OCI-LY1 (cell line): ENCODE measurements around the gene MMADHC.

Source experiments
- H2AFZ ChIP-seq: fragments of 200-600 bp; sonication (generic), shearing (Covaris generic); 2 replicates; pipeline ENCODE4 v1.6.0; 2014; ENCODE audit warnings: antibody characterized with exemption, mild to moderate bottlenecking, low read length
- H3F3A ChIP-seq: fragments of 200-600 bp; sonication (generic), shearing (Covaris generic); 2 replicates; pipeline ENCODE4 v1.6.0; 2014; ENCODE audit warnings: mild to moderate bottlenecking, antibody characterized with exemption, low read length, moderate library complexity; ENCODE audit not compliant: insufficient read depth
- H3K27ac ChIP-seq: fragments of 200-600 bp; sonication (generic); 2 replicates; pipeline ENCODE4 v1.5.1; 2014; ENCODE audit warnings: low read length, mixed run types, mild to moderate bottlenecking, low read depth; ENCODE audit not compliant: poor library complexity, severe bottlenecking
- H3K27me3 ChIP-seq: fragments of 200-600 bp; sonication (generic); 2 replicates; pipeline ENCODE4 v1.6.0; 2014; ENCODE audit warnings: antibody characterized with exemption, mild to moderate bottlenecking, low read length, moderate library complexity; ENCODE audit not compliant: insufficient read depth
- H3K36me3 ChIP-seq: fragments of 200-600 bp; sonication (generic); 2 replicates; pipeline ENCODE4 v1.6.1; 2014; ENCODE audit warnings: mild to moderate bottlenecking, antibody characterized with exemption, low read length, moderate library complexity, mixed read lengths; ENCODE audit not compliant: insufficient read depth
- H3K4me1 ChIP-seq: fragments of 200-600 bp; sonication (generic); 2 replicates; pipeline ENCODE4 v1.5.1; 2014; ENCODE audit warnings: mild to moderate bottlenecking, low read length, moderate library complexity; ENCODE audit not compliant: insufficient read depth, severe bottlenecking
- H3K4me2 ChIP-seq: fragments of 200-600 bp; sonication (generic), shearing (Covaris generic); 2 replicates; pipeline ENCODE4 v1.6.1; 2014; ENCODE audit warnings: low read length
- H3K4me3 ChIP-seq: fragments of 200-600 bp; sonication (generic); 2 replicates; pipeline ENCODE4 v1.5.1; 2014; ENCODE audit warnings: low read length, low read depth, mild to moderate bottlenecking, mixed read lengths; ENCODE audit not compliant: poor library complexity, severe bottlenecking
- H3K79me2 ChIP-seq: fragments of 200-600 bp; shearing (Covaris generic); 2 replicates; pipeline ENCODE4 v1.6.1; 2016; ENCODE audit warnings: mixed run types, low read length, mixed read lengths; ENCODE audit not compliant: insufficient read depth
- H3K9ac ChIP-seq: fragments of 200-600 bp; sonication (generic), shearing (Covaris generic); 2 replicates; pipeline ENCODE4 v1.6.1; 2014; ENCODE audit warnings: mild to moderate bottlenecking, low read length, mixed read lengths
- H3K9me2 ChIP-seq: fragments of 200-600 bp; sonication (generic), shearing (Covaris generic); 2 replicates; pipeline ENCODE4 v1.6.1; 2014; ENCODE audit warnings: low read depth, mild to moderate bottlenecking, low read length, mixed read lengths
- H3K9me3 ChIP-seq: fragments of 200-600 bp; shearing (Covaris generic); 2 replicates; pipeline ENCODE4 v1.6.1; 2014; ENCODE audit warnings: low read length, mixed read lengths
- H4K20me1 ChIP-seq: fragments of 200-600 bp; sonication (generic), shearing (Covaris generic); 2 replicates; pipeline ENCODE4 v1.6.0; 2016; ENCODE audit warnings: mild to moderate bottlenecking, low read length; ENCODE audit not compliant: insufficient read depth
- EZH2 ChIP-seq: fragments of 200-600 bp; sonication (generic), shearing (Covaris generic); IDR thresholded peaks from 2 replicates; pipeline ENCODE4 v1.8.0; 2017; ENCODE audit warnings: borderline replicate concordance, mixed run types, mild to moderate bottlenecking, antibody characterized with exemption, low read length, moderate library complexity, mixed read lengths
- TF ChIP-seq, protein P1 (sequence below): fragments of 200-600 bp; sonication (generic), shearing (Covaris generic); IDR thresholded peaks from 2 replicates; pipeline ENCODE4 v1.5.1; 2017; ENCODE audit warnings: mild to moderate bottlenecking, antibody characterized with exemption, low read length, moderate library complexity, mixed read lengths

Gene MMADHC

DNA sequence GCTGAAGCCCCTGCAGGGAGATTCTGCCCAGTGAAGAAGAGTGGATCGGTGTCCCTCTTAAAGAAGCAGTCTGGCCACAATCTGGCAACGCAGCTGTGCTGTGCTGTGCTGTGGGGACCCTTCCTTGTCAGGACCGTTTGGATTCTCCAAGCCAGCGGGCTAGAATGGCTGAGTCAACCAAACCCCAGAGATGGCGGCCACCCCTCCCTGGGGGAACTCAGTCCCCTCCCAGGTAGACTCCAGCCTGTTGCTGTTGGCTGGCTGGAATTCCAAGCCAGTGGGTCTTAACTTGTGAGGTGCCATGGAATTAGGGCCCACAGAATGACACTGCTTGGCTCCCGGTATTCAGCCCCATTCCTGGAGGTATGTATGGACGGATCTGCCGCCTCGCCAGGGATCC lies 62.3 kb downstream of the MMADHC start:
- Histone ChIP-seq H3F3A (no peaks in the 10 kb centered on the region), H2AFZ (no peak overlapping the region), H3K4me1 (no peaks in the 10 kb centered on the region), H3K4me3 (no peak overlapping the region), H4K20me1 (no peaks in the 10 kb centered on the region), H3K79me2 (no peaks in the 10 kb centered on the region), H3K36me3 (no peaks in the 10 kb centered on the region), H3K4me2 (no peak overlapping the region), H3K9me3 (no peaks in the 10 kb centered on the region), H3K27ac (no peak overlapping the region), H3K27me3 (no peaks in the 10 kb centered on the region), H3K9ac (no peak overlapping the region), H3K9me2 (no peaks in the 10 kb centered on the region)
- TF ChIP-seq EZH2, result no peak
- TF ChIP-seq, protein P1, sequence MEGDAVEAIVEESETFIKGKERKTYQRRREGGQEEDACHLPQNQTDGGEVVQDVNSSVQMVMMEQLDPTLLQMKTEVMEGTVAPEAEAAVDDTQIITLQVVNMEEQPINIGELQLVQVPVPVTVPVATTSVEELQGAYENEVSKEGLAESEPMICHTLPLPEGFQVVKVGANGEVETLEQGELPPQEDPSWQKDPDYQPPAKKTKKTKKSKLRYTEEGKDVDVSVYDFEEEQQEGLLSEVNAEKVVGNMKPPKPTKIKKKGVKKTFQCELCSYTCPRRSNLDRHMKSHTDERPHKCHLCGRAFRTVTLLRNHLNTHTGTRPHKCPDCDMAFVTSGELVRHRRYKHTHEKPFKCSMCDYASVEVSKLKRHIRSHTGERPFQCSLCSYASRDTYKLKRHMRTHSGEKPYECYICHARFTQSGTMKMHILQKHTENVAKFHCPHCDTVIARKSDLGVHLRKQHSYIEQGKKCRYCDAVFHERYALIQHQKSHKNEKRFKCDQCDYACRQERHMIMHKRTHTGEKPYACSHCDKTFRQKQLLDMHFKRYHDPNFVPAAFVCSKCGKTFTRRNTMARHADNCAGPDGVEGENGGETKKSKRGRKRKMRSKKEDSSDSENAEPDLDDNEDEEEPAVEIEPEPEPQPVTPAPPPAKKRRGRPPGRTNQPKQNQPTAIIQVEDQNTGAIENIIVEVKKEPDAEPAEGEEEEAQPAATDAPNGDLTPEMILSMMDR, result no peak
